Caco-2 (cell line): ENCODE results near the gene TIMM17B. TPM values are rescaled to one million over a fixed set of nuclear protein-coding genes. Genes with fewer than 3 reads are reported as not detected.

Experiments
- BruUV-seq: library from RNA; stranded (reverse); fragments of 400-500 nt; replicated peaks from 2 replicates; lab custom pipeline; 2021; lab: Mats Ljungman, UMichigan
- CTCF ChIA-PET: fragments of 300-600 bp; sonication (Branson Sonifier 250); formaldehyde crosslinking; loops from one replicate; lab custom pipeline; 2022; ENCODE audit warnings: antibody characterized with exemption; lab: Charles Lee
- POLR2A ChIA-PET: fragments of 300-600 bp; sonication (Branson Sonifier 250); formaldehyde crosslinking; loops from one replicate; lab custom pipeline; 2022; ENCODE audit warnings: antibody characterized with exemption; lab: Charles Lee
- DNase-seq, 2 experiments: peaks; one replicate each; pipeline versions ENCODE4 v3.0.0 to v3.0.0-alpha.2; 2020 to 2022
- H3K27me3 ChIP-seq: replicated peaks from 2 replicates; pipeline ENCODE4 v1.6.0; 2011; ENCODE audit warnings: low read length; ENCODE audit not compliant: control insufficient read depth, insufficient read depth
- H3K36me3 ChIP-seq: 2 replicates; pipeline ENCODE4 v1.5.1; 2011; ENCODE audit warnings: low read length; ENCODE audit not compliant: control insufficient read depth, insufficient read depth
- H3K4me1 ChIP-seq: fragments of 250-450 bp; sonication (Bioruptor Pico); 2 replicates; pipeline ENCODE4 v1.5.1; 2020; ENCODE audit warnings: mild to moderate bottlenecking
- H3K4me3 ChIP-seq: 2 replicates; pipeline ENCODE4 v1.5.1; 2011; ENCODE audit warnings: low read depth, mild to moderate bottlenecking, control low read depth, low read length
- H3K9me3 ChIP-seq: fragments of 250-450 bp; sonication (Bioruptor Pico); 2 replicates; pipeline ENCODE4 v1.5.1; 2020; ENCODE audit warnings: mild to moderate bottlenecking, moderate library complexity
- H3K27ac Mint-ChIP-seq: one replicate; pipeline ENCODE4 v1.8.0; 2022; ENCODE audit warnings: mixed read lengths; ENCODE audit not compliant: unreplicated experiment
- H3K27me3 Mint-ChIP-seq: one replicate; pipeline ENCODE4 v1.8.0; 2022; ENCODE audit warnings: mixed read lengths; ENCODE audit not compliant: insufficient read depth, unreplicated experiment
- H3K36me3 Mint-ChIP-seq: one replicate; pipeline ENCODE4 v1.8.0; 2022; ENCODE audit warnings: mild to moderate bottlenecking, mixed read lengths; ENCODE audit not compliant: insufficient read depth, unreplicated experiment
- H3K4me1 Mint-ChIP-seq: one replicate; pipeline ENCODE4 v1.8.0; 2022; ENCODE audit warnings: low read depth, mixed read lengths; ENCODE audit not compliant: unreplicated experiment
- H3K4me3 Mint-ChIP-seq: one replicate; pipeline ENCODE4 v1.8.0; 2022; ENCODE audit warnings: mild to moderate bottlenecking, moderate library complexity, mixed read lengths; ENCODE audit not compliant: unreplicated experiment
- H3K9me3 Mint-ChIP-seq: one replicate; pipeline ENCODE4 v1.8.0; 2022; ENCODE audit warnings: mixed read lengths; ENCODE audit not compliant: unreplicated experiment
- intact Hi-C: fragments of 100-400 bp; cut with micrococcal nuclease; formaldehyde crosslinking; loops from one replicate; pipeline ENCODE4 v1.10.0; 2022; ENCODE audit not compliant: unreplicated experiment
- total RNA-seq: library from RNA; stranded (reverse); gene quantifications from 2 replicates; pipeline ENCODE4 v1.2.3, GENCODE V29; 2022
- TF ChIP-seq, protein P1 (sequence below), 2 experiments: fragments of 200-600 bp in 1 of 2; IDR thresholded peaks; 1 replicate in 1 of 2; 2 replicates in 1 of 2; pipeline versions ENCODE4 v1.5.1 to v1.8.0; 2011 to 2022; ENCODE audit warnings: antibody characterized with exemption in 1 of 2, control low read depth in 1 of 2, inconsistent platforms in 1 of 2, low read depth in 1 of 2, low read length in 1 of 2, mild to moderate bottlenecking in 1 of 2, moderate library complexity in 1 of 2; ENCODE audit not compliant: insufficient read depth in 1 of 2, severe bottlenecking in 1 of 2, unreplicated experiment in 1 of 2

The TIMM17B gene
- total RNA-seq, 1 experiment from 2014 or later = 90.6 TPM

DNA sequence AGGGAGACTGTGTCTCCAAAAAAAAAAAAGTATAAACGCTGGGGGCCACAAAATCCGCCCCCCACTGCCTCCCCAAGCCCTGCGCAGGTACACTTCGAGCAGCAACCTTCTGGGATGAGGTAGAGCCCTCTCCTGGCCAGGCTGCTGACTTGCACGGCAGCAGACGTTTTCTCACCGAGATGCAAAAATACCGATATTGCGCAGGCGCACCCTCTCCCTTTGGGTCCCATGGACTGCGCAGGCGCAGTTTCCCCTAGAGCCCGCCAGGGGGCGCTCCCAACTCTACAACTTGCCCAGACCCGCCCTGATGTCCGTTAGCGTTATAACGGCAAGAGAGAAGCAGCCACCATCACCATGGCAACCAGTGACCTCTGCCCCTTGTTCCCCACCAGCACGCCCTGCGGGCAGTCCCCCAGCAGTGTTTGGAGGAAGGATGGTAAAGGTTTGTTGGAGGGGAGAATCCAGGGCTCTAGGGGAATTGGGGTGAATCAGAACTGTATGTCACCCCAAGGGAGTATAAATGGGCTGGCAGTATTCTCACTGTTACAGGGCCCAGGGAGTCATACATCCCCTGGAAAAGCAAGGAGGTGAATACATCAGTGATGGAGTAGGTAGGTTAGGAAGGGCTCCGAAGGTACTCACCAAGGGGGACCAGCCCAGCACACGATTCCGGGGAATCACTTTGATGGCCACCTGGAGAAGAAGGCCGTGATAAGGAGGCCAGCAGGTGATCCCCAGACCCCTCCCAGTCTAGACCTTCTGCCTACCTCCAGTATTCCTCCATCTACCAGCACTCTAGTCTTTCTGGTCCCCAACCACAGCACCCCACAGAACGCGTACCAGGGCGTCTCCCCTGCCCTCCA is 19.8 kb upstream of the TIMM17B start:
- intact Hi-C loops = loop anchor here (2.0 to 5.0 kb wide), 3 partner anchors 39 to 241 kb away; partner anchors contain the start of genes HDAC6 and OTUD5
- H3K36me3 Mint-ChIP-seq = peaks cover 39% of the 10 kb centered on the region
- POLR2A ChIA-PET = no interaction called here

DNA sequence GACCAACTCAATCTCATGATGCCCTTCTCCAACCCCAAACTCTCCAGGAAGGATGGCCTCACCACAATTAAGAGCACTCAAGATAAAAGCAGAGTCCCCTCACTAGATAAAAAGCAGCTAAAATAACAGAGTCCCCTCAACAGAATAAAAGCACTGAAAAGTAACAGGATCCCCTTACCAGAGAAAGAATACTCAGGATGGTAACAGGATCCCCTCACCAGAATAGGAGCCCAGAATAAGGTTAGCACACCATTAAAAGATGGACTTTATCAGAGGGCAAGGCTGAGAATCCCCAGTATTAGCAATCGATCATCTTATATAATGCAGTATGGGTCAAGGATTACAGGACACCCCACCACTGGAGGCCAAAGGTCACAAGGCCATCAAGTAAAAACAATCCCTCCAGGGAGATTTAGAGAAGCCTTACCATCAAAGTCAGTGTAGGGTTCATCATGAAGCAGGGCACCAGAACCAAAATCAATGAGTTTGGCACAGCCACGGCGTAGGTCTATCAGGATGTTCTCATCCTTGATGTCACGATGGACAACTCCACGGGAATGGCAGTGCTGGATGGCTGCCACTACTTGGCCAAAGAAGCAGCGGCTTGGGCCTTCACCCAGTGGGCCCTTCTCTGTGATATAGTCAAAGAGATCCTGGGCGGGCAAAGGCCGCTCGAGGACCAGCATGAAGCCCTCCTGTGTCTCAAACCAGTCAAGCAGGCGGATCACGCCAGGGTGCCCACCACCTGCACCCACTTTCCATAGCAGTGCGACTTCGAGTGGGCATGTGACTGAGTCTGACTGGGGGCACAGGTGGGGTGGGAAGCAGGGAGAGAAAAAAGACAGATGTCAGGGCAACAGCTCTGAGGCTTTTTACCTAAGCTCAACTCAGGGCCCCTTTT is 17.3 kb upstream of the TIMM17B start:
- no peaks in the 10 kb centered on the region for H3K9me3 ChIP-seq
- peaks cover 10% of the 10 kb centered on the region; the same call in 1 of the 2 replicates for H3K4me1 ChIP-seq
- no peak overlapping the region for H3K4me3 ChIP-seq
- H3K36me3 ChIP-seq = no peaks in the 10 kb centered on the region; the same call in 1 of the 2 replicates
- Mint-ChIP-seq H3K4me3 (no peak overlapping the region), H3K36me3 (peaks cover 57% of the 10 kb centered on the region), H3K27me3 (no peaks in the 10 kb centered on the region), H3K4me1 (peaks cover 39% of the 10 kb centered on the region), H3K27ac (no peak overlapping the region), H3K9me3 (no peaks in the 10 kb centered on the region)
- intact Hi-C loops = loop anchor here (5.0 kb wide), 1 partner anchor 113 kb away; the partner anchor contains the start of gene HDAC6
- ChIA-PET POLR2A (no interaction called here), CTCF (no interaction called here)
- TF ChIP-seq, protein P1, sequence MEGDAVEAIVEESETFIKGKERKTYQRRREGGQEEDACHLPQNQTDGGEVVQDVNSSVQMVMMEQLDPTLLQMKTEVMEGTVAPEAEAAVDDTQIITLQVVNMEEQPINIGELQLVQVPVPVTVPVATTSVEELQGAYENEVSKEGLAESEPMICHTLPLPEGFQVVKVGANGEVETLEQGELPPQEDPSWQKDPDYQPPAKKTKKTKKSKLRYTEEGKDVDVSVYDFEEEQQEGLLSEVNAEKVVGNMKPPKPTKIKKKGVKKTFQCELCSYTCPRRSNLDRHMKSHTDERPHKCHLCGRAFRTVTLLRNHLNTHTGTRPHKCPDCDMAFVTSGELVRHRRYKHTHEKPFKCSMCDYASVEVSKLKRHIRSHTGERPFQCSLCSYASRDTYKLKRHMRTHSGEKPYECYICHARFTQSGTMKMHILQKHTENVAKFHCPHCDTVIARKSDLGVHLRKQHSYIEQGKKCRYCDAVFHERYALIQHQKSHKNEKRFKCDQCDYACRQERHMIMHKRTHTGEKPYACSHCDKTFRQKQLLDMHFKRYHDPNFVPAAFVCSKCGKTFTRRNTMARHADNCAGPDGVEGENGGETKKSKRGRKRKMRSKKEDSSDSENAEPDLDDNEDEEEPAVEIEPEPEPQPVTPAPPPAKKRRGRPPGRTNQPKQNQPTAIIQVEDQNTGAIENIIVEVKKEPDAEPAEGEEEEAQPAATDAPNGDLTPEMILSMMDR (IDR thresholded peaks at IDR 0.05; ENCODE audit: insufficient read depth in 1 of 2, low read depth in 1 of 2, low read length in 1 of 2, severe bottlenecking in 1 of 2, unreplicated experiment in 1 of 2) = no peak
- no TSS peak for BruUV-seq
- no peak for DNase-seq
- H3K27me3 ChIP-seq = no peaks in the 10 kb centered on the region

More for the DNA sequence above, 19.8 kb upstream of the TIMM17B start:
- Mint-ChIP-seq H3K9me3 (no peaks in the 10 kb centered on the region), H3K4me3 (peak overlapping the region; percentile 91), H3K4me1 (peaks cover 24% of the 10 kb centered on the region), H3K27ac (peak overlapping the region; percentile 90), H3K27me3 (no peaks in the 10 kb centered on the region)
- DNase-seq = peak; percentile 87 to 88
- no peaks in the 10 kb centered on the region for H3K9me3 ChIP-seq
- CTCF ChIA-PET = no interaction called here
- peak overlapping the region; percentile 80 for H3K4me3 ChIP-seq
- H3K4me1 ChIP-seq = peaks cover 10% of the 10 kb centered on the region; the same call in 1 of the 2 replicates
- BruUV-seq = no TSS peak
- no peaks in the 10 kb centered on the region; the same call in 1 of the 2 replicates for H3K36me3 ChIP-seq
- no peaks in the 10 kb centered on the region for H3K27me3 ChIP-seq
- TF ChIP-seq, protein P1 (IDR thresholded peaks at IDR 0.05; ENCODE audit: insufficient read depth in 1 of 2, low read depth in 1 of 2, low read length in 1 of 2, severe bottlenecking in 1 of 2, unreplicated experiment in 1 of 2) = peak; percentile 80 to 84
